NCI-H226 (cell line): ENCODE measurements around the gene EDIL3.
A peak's percentile ranks its signal among the peaks of the same experiment; 100 is the strongest.
"Not testable (repeated sequence)": the region's sequence is repeated elsewhere in the genome, so short reads cannot be mapped to it uniquely, and the experiment has no call there.

Source experiments
- DNase-seq: peaks from one replicate; pipeline ENCODE4 v3.0.0-alpha.2; 2015

Gene EDIL3

DNA sequence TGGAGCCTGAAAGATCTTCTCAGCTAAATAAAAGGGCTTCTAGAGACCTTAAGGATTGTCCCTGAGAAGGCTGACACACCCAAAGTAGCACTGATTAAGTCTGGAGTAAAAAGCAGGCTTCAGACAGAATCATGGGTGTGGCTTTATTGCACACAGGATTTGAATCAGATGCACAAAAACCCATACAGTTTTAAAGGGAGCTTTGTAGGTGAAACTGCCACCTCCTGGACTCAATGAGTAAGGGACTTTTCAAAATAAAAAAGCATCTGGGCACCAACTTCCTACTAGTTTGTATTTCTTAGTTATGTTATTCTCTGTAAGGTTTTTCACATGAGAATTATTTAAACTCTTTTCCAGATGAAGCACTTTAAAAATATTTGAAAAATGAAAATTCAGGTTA is 129.4 kb downstream of the EDIL3 start:
- DNase-seq = peak; percentile 31

DNA sequence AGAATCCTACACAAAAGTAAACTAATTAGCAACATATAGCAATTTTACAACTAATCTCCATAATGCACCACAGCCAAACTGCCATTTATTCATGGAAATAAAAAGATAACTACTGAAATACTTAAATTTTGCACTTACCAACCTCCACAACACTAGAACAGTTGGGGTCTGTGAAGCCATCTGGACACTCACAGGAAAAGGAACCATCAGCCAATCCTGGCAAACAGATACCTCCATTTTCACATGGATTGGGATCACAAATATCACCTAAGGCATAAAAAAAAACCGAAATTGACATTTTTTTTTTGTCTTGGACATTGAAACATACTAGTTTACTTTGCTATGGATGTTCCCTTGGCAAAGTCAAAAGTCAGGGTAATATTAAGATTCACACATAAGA is 130.7 kb downstream of the EDIL3 start:
- DNase-seq = no peak

DNA sequence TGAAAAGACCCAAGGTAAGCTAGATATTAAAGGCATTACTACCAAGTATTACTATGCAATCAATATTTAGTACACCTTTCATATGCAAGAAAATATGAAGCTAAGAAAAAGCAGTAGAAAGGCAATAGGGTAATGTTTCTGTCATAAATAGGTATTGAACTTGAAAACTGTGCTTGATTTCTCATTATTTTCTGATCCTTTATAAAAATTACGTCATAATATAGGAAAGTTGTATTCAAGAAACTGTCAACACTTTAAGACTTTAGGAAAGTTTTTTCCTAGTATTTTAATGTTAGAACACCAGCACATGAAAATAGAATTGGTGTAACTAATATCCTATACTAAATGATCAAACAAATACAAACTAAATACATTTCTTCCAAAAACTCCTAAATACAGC is 133.2 kb downstream of the EDIL3 start:
- DNase-seq = no peak

DNA sequence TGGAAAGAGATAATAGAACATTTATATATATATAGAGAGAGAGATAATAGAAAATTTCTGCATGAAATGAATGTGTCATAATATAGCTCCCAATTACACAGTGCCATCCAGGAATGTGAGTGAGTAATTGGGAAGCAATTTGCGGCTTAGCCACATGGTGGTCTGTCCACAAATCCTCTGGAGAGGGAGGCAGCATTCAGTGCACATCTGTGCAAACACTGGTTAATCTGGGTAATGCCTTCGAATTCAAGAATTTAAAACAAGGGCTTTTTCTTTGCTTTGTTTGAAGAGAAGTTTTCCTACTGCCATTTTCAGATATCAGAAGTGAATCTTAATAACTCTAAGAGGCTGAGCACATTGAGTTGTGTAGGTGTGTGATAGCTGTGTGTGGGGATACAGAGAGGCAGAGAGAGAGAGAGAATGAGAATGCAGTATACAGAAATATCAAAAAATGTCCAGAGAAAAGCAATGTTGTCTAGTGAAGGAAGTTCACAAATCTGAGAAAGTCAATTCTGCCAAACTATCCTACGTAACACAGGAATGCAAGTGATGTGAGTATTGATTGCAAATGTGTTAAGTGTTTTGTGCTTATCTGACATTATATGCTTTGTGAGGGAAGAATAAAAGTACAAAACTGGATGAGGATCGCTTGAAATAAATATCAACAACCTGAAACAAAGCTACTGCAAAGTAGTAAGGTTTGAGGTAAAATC is 134.6 kb downstream of the EDIL3 start:
- DNase-seq = peak; percentile 83

DNA sequence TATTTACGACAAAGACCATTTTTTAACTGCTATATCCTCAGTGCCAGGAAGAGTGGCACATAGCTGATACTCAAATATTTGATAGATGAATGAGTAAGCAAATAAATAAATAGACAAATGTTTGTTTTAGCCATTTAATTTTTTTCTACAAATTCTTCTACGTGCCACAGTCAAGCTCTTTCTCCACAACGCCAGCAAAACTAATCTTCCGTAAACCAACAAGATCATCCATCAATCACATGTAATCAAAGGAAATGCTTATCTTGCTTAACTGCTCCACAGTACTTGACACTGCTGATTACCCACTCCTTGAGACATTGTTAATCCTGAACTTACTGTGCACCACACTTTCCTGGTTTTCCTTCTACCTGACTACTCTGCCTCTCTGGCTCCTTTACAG is 136.7 kb downstream of the EDIL3 start:
- peak; percentile 35 for DNase-seq

DNA sequence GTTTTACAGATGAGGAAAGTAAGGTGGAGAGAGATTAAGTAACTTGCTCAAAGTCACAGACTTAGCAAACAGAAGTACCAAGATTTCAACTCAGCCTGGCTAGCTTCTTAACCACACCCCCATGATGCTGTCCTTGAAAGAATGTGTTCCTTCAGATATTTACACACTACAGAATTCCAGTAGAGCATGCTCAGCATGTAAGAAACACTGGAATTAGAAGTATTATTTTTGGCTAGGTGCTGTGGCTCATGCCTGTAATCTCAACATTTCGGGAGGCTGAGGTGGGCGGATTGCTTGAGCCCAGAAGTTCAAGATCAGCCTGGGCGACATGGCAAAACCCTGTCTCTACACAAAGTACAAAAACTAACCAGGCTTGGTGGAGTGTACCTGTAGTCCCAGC is 142.4 kb downstream of the EDIL3 start:
- peak; percentile 74 for DNase-seq

DNA sequence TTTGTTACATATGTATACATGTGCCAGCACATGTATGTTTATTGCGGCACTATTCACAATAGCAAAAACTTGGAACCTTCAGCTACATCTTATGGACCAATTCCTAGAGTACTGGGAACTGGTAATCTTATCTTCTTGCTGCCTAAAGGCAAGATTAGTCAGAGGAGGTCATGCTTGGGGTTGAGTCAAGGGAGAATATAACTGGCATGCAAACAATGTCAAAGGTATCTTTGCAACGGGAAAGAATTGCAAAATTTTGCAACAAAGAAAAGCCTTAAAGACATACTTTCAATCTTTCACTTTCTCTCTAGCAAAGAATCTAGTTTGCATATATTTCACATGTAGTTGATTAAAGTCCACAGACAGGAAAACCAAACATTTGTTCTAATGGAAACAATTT is 145.2 kb downstream of the EDIL3 start:
- peak; percentile 87 for DNase-seq

DNA sequence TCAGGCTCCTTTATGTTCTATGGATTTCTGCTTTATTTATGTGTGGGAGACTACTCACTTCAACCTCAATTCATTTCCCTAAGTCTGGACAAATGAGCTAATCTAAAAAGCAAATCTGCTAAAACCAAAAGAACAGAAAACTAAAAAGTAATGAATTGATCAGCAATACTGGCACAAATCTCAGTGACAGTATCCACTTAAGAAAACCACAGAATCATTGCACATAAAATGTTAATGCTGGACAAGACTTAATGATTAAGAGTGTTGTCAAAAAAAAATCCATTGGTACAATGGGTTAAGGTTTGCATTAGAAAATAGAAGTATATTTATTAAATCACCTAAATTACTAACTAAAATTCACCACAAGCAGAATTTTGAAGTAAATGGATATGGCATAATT is 147.6 kb downstream of the EDIL3 start:
- no peak for DNase-seq

DNA sequence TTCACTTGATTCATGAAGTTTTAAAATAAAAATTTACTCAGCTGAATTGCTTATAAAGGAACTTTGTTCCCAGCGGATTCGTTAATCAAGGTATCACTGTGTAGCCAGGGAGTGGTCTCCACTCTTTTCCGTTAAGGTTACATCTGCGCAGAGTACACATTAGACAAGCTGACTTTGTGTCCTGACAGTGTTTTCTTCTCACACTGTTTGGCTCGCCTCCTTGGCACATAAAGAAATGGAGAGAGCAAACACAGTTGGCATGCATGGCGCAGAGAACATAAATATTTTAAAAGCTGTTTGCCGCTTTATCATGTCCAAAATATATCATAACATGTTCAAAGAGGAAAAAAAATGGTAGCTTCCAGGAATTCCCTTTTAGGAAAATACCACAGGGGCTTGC is 153.2 kb downstream of the EDIL3 start:
- DNase-seq = no peak

DNA sequence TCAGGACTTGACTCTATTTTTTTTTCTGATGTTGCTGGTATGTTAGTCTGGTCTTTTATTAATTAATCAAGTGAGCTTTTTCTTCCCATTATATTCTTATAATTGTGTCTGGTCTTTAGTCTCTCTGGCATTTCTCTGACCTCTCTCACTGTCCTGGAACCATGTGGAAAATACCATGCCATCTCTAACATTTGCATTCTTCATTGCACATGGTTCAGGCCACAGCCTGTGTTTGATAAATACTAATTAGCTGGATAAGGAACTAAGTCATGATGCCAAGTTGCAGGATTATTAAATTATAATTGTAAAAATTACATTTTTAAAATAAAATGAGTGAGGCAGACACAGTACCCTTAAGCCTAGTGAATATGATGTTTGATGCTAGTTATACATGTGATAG is 155.6 kb downstream of the EDIL3 start:
- no peak for DNase-seq

DNA sequence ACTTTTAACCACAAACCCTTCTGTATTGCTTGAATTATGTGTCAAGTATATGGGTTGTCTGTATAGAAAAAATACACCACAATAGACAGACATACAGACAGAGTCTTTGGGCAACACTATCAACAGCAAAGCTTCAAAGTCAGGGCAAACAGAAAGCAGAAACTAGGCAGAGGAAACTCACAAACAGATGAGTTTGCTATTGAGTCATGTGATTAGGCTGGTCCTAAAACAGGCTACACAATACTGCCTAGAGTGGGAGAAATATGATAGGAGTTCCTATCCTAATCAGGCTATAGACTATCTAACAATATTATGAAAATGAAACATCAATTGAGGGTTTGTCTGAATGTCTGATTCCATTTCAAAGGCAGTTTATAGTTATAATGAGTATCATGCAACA is 156.4 kb downstream of the EDIL3 start:
- no peak for DNase-seq

DNA sequence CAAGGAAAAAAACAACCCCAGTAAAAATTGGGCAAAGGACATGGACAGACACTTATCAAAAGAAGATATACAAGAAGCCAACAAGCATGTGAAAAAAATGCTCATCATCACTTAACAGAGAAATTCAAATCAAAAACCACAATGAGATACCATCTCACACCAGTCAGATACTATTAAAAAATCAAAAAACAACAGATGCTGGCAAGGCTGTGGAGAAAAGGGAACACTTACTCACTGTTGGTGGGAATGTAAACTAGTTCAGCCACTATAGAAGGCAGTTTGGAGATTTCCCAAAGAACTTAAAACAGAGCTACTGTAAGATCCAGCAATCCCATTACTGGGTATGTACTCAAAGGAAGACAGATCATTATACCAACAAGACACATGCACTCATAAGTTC is 157.4 kb downstream of the EDIL3 start:
- DNase-seq = no peak

DNA sequence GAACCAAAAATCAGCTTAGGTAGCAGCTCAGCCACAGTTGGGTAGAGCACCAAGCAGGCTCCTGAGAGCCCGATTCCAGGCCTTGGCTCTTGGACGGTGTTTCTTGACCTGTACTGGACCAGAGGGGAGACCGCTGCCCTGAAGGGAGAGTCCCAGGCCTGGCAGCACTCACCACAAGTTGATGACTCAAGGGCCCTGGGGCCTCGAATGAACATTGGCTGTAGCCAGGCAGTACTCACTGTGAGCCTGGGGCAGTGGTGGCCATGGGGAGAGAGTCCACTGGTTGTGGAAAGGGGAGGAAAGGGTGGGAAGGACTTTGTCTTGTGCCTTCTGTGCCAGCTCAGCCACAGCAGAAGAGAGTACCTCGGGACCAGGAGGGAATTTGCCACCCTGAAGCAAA is 166.1 kb downstream of the EDIL3 start:
- DNase-seq = peak; percentile 12

DNA sequence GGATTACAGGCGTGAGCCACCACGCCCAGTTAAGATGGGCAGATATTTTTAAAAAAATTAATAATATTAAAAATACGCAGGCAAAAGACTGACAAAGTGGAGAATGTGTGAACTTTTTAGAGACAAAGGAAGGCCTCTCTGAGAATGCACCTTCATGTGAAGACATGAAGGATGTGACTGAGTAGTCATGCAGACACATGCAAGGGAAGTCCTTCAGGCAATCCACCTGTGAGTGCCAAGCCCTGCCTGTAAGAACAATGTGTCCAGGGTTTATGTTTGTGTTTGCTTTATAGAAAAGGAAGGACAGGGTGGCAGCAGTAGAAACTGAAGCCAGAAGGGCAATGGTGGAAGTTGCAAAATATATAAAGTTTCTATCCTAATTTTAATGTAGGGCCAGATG is 169.2 kb downstream of the EDIL3 start:
- DNase-seq = no peak

DNA sequence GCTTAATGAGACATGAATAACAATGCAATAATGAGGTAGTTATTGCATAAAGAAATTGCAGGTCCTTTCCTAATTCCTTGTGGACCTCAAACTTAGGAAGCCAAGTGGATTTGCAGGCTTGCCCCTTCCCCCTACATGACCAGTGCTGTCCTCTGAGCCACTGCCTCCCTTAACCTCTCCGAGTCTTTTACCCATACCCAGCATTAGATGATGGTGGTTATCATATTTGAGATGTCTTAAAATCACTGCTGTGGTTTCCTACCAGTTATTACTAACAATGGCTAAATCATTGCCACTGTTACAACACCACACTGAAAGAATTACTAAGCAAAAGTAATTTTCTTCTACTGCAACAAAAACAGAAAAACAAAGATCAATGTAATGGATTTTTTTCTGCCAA is 170.8 kb downstream of the EDIL3 start:
- DNase-seq = no peak

DNA sequence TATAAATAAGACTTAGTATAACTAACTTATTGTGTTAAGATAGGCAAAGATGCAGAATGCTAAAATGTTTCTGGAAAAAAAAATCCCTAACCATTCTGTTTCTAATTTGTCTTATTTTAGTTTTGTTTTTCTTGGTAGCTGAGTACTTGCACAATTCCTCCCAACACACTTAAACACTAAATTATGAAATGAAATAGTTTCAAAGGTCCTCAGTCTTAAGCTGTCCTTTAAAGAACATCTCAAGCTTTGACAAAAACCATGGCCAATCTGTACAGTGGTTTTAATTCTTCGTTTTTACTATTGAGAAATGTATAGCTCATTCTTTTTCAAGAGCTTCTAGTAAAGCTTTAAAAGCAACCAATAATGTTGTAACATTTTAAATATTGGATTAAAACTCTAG is 171.5 kb downstream of the EDIL3 start:
- DNase-seq = no peak

DNA sequence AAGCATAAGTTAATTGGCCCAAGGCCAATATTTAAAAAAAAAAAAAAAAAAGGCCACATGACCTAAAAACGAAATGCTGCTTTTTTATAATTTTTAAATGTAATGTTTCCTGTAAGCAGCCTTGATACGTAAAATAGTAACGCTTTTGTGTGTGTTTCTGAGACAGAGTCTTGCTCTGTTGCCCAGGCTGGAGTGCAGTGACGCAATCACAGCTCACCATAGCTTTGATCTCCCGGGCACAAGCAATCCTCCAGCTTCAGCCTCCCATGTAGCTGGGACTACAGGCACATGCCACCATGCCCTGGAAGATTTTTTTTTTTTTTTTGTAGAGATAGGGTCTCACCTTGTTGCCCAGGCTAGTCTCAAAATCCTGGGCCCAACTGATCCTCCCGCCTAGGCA is 179.9 kb downstream of the EDIL3 start:
- DNase-seq = no peak

DNA sequence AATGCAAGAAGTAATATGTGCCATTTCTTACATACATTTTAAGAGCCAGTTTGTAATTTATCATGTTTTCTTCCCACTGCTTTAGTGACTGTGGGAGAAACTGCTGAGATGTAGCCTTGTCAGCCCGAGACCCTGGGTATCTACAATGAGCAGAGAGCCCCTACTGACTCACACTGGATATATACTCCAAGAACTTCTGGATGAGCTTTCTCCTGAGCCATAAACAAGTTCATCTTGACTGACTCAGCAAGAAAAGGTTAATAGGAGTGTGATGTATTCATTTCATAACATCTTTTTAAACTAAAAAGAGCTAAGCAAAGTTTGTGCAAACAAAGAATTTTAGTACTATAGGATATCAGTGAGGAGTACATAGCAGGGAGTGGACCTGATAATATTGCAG is 182.5 kb downstream of the EDIL3 start:
- no peak for DNase-seq

DNA sequence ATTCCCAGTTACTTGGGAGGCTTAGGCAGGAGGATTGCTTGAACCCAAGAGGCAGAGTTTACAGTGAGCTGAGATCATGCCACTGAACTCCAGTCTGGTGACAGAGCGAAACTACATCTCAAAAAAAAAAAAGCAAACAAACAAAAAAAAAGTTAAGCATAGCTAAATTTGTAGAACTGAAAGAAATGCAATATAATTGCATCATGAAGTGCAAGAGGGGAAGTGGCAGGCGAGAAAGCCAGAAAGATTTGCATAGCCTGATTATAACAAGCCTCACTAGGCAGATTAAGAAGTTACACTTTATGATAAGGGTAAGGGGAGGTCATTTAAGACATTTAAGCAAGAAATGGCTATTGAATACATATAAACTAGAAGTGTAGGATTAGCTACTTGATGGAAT is 187.1 kb downstream of the EDIL3 start:
- no peak for DNase-seq

DNA sequence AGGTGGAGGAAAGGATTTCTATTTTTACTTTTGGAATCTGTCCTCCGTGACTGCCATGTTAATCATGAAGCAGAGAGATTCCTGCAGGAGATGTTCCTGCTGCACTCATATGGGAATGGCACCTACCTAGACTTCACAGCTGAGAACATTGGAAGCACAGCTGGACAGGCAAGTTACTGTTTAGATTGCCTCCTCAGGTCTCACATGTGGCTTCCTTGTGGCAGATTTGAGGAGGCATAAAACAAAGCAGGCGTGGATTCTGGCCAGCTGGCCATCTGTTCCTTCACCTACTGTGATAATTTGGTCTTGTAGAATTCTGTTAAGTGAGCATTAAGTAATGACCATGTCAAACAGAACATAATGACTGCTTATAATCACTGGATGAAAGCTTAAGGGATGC is 193.4 kb downstream of the EDIL3 start:
- DNase-seq = no peak

DNA sequence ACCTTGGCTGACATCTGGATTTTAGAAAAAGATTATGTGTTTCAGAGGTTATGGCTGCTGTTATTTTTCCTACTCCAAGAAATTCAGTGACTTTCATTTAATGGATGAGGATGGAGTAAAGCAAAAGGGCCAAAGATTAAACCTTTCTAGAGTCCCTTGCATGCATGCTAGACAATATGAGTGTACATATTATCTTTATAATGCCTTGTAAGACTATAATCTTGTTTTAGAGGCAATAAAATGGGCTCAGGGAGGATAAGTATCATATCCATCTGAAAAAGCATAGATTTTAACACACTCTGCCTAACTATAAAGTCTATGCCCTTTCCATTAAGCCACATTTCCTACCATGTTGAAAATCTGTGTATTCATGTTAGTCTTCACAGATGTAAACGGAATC is 199.8 kb downstream of the EDIL3 start:
- no peak for DNase-seq

DNA sequence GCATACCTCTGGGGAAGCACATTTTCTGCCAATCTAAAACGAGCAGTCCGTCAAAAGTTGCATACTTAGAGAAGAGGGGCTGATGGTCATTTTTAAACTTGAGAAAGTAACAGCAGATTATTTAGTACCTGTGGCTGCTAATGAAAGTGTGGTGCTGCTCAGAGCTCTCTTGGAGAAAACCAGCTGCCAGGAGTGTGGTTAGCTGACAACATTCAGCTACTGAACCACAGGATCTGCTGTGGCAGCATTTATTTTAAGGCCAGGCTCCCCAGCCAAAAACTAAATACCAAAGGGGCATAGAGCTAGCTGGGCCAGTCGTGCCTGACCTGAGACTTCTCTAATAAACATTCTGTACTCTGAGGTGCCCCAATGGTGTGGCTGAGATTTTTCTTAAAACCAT is 203.6 kb downstream of the EDIL3 start:
- DNase-seq = no peak

DNA sequence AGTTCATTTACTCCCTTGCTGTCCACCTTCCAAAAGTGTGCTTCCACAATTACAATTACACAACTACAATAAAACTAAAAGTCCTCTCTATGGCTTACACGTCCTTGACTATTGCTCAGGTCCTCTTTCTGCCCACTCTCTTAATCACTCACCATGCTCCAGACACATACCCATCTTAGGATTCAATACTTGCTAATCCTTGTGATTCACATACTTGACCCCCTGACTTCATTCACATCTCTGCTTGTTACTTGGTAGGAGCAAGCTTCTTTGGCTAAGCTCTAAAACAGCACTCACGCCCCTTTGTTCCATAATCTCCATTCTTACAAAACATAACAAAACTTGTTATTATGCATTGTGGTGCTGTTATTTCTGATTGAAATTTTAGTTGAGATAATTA is 215.8 kb downstream of the EDIL3 start:
- no peak for DNase-seq

DNA sequence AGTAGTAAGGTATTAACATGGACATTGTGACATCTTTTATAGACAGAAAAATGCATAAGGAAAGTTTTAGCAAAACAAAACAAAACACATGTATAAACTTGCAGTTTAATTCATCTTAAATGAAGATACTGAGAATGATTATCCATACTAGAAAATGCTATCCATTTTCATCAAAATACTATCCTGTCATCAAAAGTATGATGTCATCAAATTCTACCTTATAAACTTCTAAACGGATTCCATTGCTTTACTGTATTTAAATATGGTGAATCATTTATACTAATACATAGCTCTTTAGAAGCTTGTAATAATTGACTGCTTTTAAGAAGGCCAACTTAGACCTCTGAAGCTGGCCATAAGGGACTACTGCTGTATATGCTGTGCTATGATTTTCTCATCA is 221.0 kb downstream of the EDIL3 start:
- no peak for DNase-seq

DNA sequence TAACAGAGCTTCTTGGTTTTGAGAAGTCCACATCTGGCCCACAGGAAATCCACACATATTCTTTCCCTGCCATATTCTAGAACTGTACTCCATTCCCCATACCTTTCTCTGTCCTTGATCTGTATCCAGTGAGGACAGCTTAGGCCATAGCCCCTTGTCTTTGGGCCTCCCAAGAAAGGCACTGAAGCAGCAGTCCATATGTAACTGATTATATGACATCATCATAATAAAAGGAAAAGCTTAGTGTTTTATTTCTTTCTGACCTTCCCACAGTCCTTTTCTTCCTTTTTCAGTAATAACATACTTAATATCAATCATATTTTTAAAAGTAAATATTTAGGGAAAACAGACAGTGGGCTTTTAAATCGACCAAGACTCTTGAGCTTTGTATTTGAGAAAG is 222.0 kb downstream of the EDIL3 start:
- DNase-seq = no peak

DNA sequence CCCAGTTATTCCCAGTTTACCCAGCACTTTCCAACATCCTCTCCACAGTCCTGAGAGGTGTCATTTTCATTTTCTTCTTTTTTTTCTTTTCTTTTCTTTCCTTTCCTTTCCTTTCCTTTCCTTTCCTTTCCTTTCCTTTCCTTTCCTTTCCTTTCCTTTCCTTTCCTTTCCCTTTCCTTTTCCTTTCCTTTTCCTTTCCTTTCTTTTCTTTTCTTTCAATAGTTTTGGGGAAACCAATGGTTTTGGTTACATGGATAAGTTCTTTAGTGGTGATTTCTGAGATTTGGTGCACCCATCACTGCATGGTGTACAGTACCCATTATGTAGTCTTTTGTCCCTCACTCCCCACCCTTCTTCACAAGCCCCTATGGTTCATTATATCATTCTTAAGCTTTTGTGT is 224.0 kb downstream of the EDIL3 start:
- DNase-seq = not testable (repeated sequence)
